Measurements from ENCODE around the gene GRM7. TPM values are rescaled to one million over a fixed set of nuclear protein-coding genes. Genes with fewer than 3 reads are reported as not detected.

The GRM7 gene
- total and polyA plus RNA-seq, 9 of the 15 experiments (the other 6 are each of a cell fraction or from before 2014, with no cell fraction given): not detected

DNA sequence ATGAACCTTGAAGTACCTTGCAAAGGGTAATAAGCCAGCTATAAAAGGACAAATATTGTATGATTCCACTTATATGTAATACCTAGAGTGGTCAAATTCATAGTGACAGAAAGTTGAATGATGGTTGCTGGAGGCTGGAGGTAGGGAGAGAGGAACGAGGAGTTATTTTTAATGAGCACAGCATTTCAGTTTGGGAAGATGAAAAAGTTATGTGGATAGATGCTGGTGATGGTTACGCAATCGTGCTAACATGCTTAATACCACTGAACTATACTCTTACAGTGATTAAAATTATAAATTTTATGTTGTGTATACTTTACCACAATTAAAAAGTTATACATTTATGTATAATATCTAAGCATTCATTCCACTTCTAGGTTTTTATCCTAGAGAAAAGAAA lies 168.6 kb downstream of the GRM7 start:
- intact Hi-C loops (cut with micrococcal nuclease): no loop called here
- Histone ChIP-seq H3K9ac (ENCODE audit: insufficient read depth in 1 of 2, low read depth in 2 of 2, low read length in 2 of 2) (no peak overlapping the region), H3K9me1 (ENCODE audit: control insufficient read depth, insufficient read depth, low read length) (no peaks in the 10 kb centered on the region), H4K20me1 (replicated peaks; ENCODE audit: control insufficient read depth, insufficient read depth, low read length) (no peaks in the 10 kb centered on the region), H3K9me3 (replicated peaks; ENCODE audit: control insufficient read depth, insufficient read depth, low read depth, low read length) (no peaks in the 10 kb centered on the region), H3K79me2 (ENCODE audit: control insufficient read depth, insufficient read depth, low read length) (no peaks in the 10 kb centered on the region), H3K4me2 (ENCODE audit: insufficient read depth, low read length) (no peak overlapping the region), H3K36me3 (ENCODE audit: control insufficient read depth, insufficient read depth, low read length) (no peaks in the 10 kb centered on the region), H3K4me3 (no peak overlapping the region), H3K27me3 (ENCODE audit: control insufficient read depth in 2 of 2, insufficient read depth in 2 of 2, low read length in 2 of 2) (no peaks in the 10 kb centered on the region), H3K4me1 (replicated peaks in 1 of 2; ENCODE audit: control insufficient read depth in 2 of 2, insufficient read depth in 2 of 2, low read length in 2 of 2) (no peaks in the 10 kb centered on the region), H3K27ac (ENCODE audit: extremely low read depth, low read depth, low read length) (no peak overlapping the region), H2AFZ (ENCODE audit: low read depth, low read length) (no peak overlapping the region)
- DNase-seq (ENCODE audit: extremely low read depth in 1 of 4, low spot score in 3 of 4) (no peak), FAIRE-seq (no peak), ATAC-seq (no peak)
- BruUV-seq (replicated peaks): no TSS peak
- ChIA-PET POLR2A (no interaction called here), CTCF (ENCODE audit: low intra/inter-chr PET ratio) (no interaction called here)
- 22% methylated on average over 3 of the region's 3 CpGs for WGBS (ENCODE audit: insufficient coverage, low coverage, missing lambda C conversion rate)
- in situ Hi-C loops (cut with MboI): no loop called here
- no peak for TF ChIP-seq HIVEP1 (CRISPR knock-in tag; IDR thresholded peaks at IDR 0.05)
- TF ChIP-seq, protein P1, sequence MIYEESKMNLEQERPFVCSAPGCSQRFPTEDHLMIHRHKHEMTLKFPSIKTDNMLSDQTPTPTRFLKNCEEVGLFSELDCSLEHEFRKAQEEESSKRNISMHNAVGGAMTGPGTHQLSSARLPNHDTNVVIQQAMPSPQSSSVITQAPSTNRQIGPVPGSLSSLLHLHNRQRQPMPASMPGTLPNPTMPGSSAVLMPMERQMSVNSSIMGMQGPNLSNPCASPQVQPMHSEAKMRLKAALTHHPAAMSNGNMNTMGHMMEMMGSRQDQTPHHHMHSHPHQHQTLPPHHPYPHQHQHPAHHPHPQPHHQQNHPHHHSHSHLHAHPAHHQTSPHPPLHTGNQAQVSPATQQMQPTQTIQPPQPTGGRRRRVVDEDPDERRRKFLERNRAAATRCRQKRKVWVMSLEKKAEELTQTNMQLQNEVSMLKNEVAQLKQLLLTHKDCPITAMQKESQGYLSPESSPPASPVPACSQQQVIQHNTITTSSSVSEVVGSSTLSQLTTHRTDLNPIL (CRISPR knock-in tag; IDR thresholded peaks at IDR 0.05): no peak
- no peak for TF ChIP-seq SMAD1 (IDR thresholded peaks at IDR 0.05; ENCODE audit: low read depth, low read length, partially characterized antibody)
- no peak for TF ChIP-seq HSF4 (CRISPR knock-in tag; IDR thresholded peaks at IDR 0.05; ENCODE audit: borderline replicate concordance)
- TF ChIP-seq CEBPG (CRISPR knock-in tag; IDR thresholded peaks at IDR 0.05): no peak
- TF ChIP-seq CEBPG (tag; conservative IDR thresholded peaks at IDR 0.05 in 1 of 2, IDR thresholded peaks at IDR 0.05 in 1 of 2): peak; percentile 35 to 90; a peak in 2 of 4 replicates
- no peak for TF ChIP-seq ZFP1 (CRISPR knock-in tag; IDR thresholded peaks at IDR 0.05)
- TF ChIP-seq RBM15 (IDR thresholded peaks at IDR 0.05; ENCODE audit: insufficient read depth, low read length): no peak
- TF ChIP-seq, protein P2, sequence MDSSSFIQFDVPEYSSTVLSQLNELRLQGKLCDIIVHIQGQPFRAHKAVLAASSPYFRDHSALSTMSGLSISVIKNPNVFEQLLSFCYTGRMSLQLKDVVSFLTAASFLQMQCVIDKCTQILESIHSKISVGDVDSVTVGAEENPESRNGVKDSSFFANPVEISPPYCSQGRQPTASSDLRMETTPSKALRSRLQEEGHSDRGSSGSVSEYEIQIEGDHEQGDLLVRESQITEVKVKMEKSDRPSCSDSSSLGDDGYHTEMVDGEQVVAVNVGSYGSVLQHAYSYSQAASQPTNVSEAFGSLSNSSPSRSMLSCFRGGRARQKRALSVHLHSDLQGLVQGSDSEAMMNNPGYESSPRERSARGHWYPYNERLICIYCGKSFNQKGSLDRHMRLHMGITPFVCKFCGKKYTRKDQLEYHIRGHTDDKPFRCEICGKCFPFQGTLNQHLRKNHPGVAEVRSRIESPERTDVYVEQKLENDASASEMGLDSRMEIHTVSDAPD (CRISPR knock-in tag; IDR thresholded peaks at IDR 0.05): no peak
- no peak for TF ChIP-seq SMARCA5 (IDR thresholded peaks at IDR 0.05)
- peak; percentile 76 for TF ChIP-seq CEBPB (tag; IDR thresholded peaks at IDR 0.05)
- no peak for TF ChIP-seq MTF1 (CRISPR knock-in tag; IDR thresholded peaks at IDR 0.05; ENCODE audit: borderline replicate concordance)
- no peak for TF ChIP-seq MNT (conservative IDR thresholded peaks at IDR 0.05)
- no peak for TF ChIP-seq MLLT1 (IDR thresholded peaks at IDR 0.05)
- no peak for TF ChIP-seq ZNF780A (CRISPR knock-in tag; IDR thresholded peaks at IDR 0.05)

Data from K562 (cell line).